RWPE1 (cell line): Measurements from ENCODE around the gene SMIM24.

Source experiments
- CTCF ChIA-PET: fragments of 350-600 bp; sonication (Branson Sonifier 250); formaldehyde crosslinking; extraction: SDS; loops from one replicate; lab custom pipeline; 2021; lab: Yijun Ruan, JAX
- POLR2A ChIA-PET: fragments of 400-600 bp; formaldehyde crosslinking; extraction: SDS; loops from one replicate; lab custom pipeline; 2020; ENCODE audit warnings: antibody characterized with exemption; ENCODE audit not compliant: low non-redundant PET; lab: Yijun Ruan, JAX
- DNase-seq: peaks from one replicate; pipeline ENCODE4 v3.0.0; 2012; ENCODE audit warnings: low spot score
- H3K27ac ChIP-seq: fragments of 450-650 bp; 2 replicates; pipeline ENCODE4 v1.5.1; 2017
- CTCF ChIP-seq: fragments of 450-650 bp; conservative IDR thresholded peaks from 2 replicates; pipeline ENCODE4 v1.5.1; 2017; ENCODE audit warnings: low read depth, mild to moderate bottlenecking

SMIM24 gene

GRCh38 chr19:3467437-3468198, 12.7 kb downstream of the SMIM24 start:
- H3K27ac ChIP-seq, result no peak overlapping the region
- POLR2A ChIA-PET, result no interaction called here
- CTCF ChIA-PET, result no interaction called here
- TF ChIP-seq CTCF, result no peak
- no peak for DNase-seq

- no peak for TF ChIP-seq CTCF
- POLR2A ChIA-PET, result no interaction called here
- no peak for DNase-seq
- CTCF ChIA-PET, result interaction anchor here (0.6 kb wide), 1 partner anchor 113 kb away, joined by 3 read pairs; no protein-coding TSS in a partner anchor
- peak overlapping the region; percentile 59 for H3K27ac ChIP-seq
Observed at GRCh38 chr19:3466635-3467034, 13.7 kb downstream of the SMIM24 start.

- no peak for DNase-seq
- peak overlapping the region; percentile 59 for H3K27ac ChIP-seq
- TF ChIP-seq CTCF, result no peak
- CTCF ChIA-PET, result interaction anchor here (0.6 kb wide), 1 partner anchor 283 kb away, joined by 4 read pairs; no protein-coding TSS in a partner anchor
- POLR2A ChIA-PET, result interaction anchor here (0.6 kb wide), 1 partner anchor 515 kb away, joined by 3 read pairs; no protein-coding TSS in a partner anchor
Observed at GRCh38 chr19:3465552-3465951, 14.8 kb downstream of the SMIM24 start.

GRCh38 chr19:3464587-3465235, 15.6 kb downstream of the SMIM24 start:
- CTCF ChIA-PET, result no interaction called here
- no peak overlapping the region; the same call in 1 of the 2 replicates for H3K27ac ChIP-seq
- POLR2A ChIA-PET, result interaction anchor here (0.6 kb wide), 1 partner anchor 514 kb away, joined by 3 read pairs; no protein-coding TSS in a partner anchor
- no peak for TF ChIP-seq CTCF
- no peak for DNase-seq

- H3K27ac ChIP-seq, result no peak overlapping the region; the same call in 1 of the 2 replicates
- TF ChIP-seq CTCF, result no peak
- CTCF ChIA-PET, result interaction anchor here (0.6 kb wide), 1 partner anchor 159 kb away, joined by 3 read pairs; no protein-coding TSS in a partner anchor
- POLR2A ChIA-PET, result no interaction called here
- no peak for DNase-seq
Observed at GRCh38 chr19:3463714-3464586, 16.4 kb downstream of the SMIM24 start.
